Loucy (cell line): ENCODE results near the gene SEC24A.

Experiments
- EZH2phosphoT487 ChIP-seq: fragments of 200-600 bp; IDR thresholded peaks from 2 replicates; pipeline ENCODE4 v1.6.1; 2018; ENCODE audit warnings: antibody characterized with exemption, mild to moderate bottlenecking, moderate library complexity, borderline replicate concordance
- TF ChIP-seq, protein P1 (sequence below): fragments of 200-600 bp; sonication (generic); conservative IDR thresholded peaks from 2 replicates; pipeline ENCODE4 v1.5.1; 2014; ENCODE audit warnings: mild to moderate bottlenecking, antibody characterized with exemption, low read length

DNA sequence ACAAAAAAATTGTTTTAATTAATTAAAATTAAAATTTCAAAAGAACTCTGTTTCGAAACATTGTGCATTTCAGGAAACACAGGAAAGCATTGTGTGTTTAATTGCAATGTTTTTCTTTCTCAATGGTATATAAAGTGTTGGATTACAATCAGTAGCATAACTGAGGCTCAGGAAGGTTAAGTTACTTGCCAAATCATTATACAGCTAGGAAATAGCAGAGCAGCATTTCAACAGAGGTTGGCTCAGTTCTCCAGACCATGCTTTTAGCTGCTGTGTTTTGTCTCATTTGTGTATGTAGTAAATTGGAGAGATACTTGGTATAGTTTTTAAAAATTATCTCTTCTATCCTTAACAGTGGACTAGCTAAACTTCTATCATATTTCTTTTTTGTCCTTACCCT is 59.7 kb downstream of the SEC24A start:
- TF ChIP-seq, protein P1, sequence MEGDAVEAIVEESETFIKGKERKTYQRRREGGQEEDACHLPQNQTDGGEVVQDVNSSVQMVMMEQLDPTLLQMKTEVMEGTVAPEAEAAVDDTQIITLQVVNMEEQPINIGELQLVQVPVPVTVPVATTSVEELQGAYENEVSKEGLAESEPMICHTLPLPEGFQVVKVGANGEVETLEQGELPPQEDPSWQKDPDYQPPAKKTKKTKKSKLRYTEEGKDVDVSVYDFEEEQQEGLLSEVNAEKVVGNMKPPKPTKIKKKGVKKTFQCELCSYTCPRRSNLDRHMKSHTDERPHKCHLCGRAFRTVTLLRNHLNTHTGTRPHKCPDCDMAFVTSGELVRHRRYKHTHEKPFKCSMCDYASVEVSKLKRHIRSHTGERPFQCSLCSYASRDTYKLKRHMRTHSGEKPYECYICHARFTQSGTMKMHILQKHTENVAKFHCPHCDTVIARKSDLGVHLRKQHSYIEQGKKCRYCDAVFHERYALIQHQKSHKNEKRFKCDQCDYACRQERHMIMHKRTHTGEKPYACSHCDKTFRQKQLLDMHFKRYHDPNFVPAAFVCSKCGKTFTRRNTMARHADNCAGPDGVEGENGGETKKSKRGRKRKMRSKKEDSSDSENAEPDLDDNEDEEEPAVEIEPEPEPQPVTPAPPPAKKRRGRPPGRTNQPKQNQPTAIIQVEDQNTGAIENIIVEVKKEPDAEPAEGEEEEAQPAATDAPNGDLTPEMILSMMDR = no peak
- TF ChIP-seq EZH2phosphoT487 = no peak
